Activated T-cell treated with anti-CD3 and anti-CD28 coated beads, Interleukin-2, amount 50 U/mL, for 4 hours (primary cell): Measurements from ENCODE around the gene SERPIND1. TPM values are rescaled to one million over a fixed set of nuclear protein-coding genes. Genes with fewer than 3 reads are reported as not detected.

Source experiments
- ATAC-seq, 2 donors: fragments of 200-7000 bp; cut with Tn5 transposase; one replicate each; pipeline ENCODE4 v1.10.0; 2021
- DNase-seq: peaks from one replicate; pipeline ENCODE4 v3.0.0-alpha.2; 2020
- H3K27me3 Mint-ChIP-seq: one replicate; pipeline ENCODE4 v1.8.0; 2021; ENCODE audit warnings: low read depth, mixed read lengths
- H3K36me3 Mint-ChIP-seq: one replicate; pipeline ENCODE4 v1.8.0; 2022; ENCODE audit warnings: mixed read lengths; ENCODE audit not compliant: insufficient read depth
- H3K4me1 Mint-ChIP-seq: one replicate; pipeline ENCODE4 v1.8.0; 2021; ENCODE audit warnings: low read depth, mixed read lengths
- H3K4me3 Mint-ChIP-seq: one replicate; pipeline ENCODE4 v1.8.0; 2021; ENCODE audit warnings: mild to moderate bottlenecking, moderate library complexity, mixed read lengths
- H3K9me3 Mint-ChIP-seq: one replicate; pipeline ENCODE4 v1.8.0; 2021; ENCODE audit warnings: mixed read lengths
- total RNA-seq, 3 donors: library from RNA; stranded (reverse); gene quantifications; one replicate each; pipeline ENCODE4 v1.2.1, GENCODE V29; 2021

SERPIND1 gene
- total RNA-seq, 3 donors from 2014 or later = 0.15 TPM; not detected in 2

DNA sequence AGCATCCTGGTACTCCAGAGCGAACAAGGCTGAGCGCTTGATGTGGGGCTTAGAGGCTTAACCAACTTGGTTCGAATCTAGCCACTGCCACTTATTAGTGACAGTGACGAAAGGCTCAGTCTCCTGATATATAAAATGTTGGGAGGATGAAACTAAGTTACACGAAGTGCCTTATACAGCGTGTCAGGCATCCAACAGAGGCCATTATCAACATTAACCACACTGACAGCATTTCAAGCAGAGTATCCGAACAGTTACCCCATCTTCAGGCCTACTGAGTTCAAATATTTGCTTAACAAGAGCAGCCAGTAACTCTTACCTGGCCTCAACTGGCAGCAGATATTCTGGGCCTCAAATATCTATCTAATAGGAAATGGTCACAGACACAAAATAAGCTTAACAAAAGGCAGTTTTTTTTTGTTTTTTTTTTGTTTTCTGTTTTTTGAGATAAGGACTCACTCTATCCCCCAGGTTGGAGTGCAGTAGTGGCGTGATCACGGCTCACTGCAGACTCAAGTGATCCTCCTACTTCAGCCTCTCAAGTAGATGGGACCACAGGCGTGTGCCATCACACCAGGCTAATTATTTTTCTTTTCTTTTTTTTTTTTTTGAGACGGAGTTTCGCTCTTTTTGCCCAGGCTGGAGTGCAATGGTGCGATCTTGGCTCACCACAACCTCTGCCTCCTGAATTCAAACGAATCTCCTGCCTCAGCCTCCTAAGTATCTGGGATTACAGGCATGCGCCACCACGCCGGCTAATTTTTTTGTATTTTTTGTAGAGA lies 2.9 kb downstream of the SERPIND1 start:
- DNase-seq (no peak), ATAC-seq (no peak)
- peaks cover 21% of the 10 kb centered on the region for H3K36me3 Mint-ChIP-seq
- H3K4me3 Mint-ChIP-seq = no peak overlapping the region
- H3K27me3 Mint-ChIP-seq = no peaks in the 10 kb centered on the region
- H3K4me1 Mint-ChIP-seq = peaks cover 5% of the 10 kb centered on the region
- no peaks in the 10 kb centered on the region for H3K9me3 Mint-ChIP-seq

DNA sequence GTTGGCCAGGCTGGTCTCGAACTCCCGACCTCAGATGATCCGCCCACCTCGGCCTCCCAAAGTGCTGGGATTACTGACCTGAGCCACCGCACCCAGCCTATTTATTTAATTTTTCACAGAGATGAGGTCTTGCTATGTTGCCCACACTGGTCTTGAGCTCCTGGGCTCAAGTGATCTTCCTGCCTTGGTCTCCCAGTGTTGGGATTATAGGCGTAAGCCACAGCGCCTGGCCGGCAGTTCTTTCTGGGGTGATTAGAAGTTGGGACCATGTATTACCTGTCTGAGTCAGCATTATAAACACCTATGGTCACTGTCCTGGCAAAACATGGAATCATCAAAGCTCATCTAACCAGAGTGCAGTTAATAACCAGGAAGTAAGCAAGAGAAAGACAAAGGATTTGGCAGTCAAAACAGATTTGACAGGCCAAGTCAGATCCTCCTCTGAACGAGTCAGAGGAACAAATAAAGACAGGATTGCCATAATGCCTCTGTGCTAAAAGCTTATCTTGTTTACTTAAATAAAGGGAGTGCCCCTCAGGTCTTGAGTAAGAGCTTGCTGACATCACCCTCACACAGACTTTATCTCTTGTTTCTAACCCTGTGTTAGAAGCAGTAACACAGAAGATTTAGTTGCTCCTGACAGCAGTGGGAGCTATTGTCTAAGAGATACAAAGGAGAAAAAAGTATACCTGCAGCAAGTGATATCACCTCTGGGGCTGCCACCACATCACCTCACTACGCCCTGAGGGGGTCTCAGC lies 3.7 kb downstream of the SERPIND1 start:
- Mint-ChIP-seq H3K36me3 (peaks cover 21% of the 10 kb centered on the region), H3K4me3 (no peak overlapping the region), H3K9me3 (no peaks in the 10 kb centered on the region), H3K4me1 (peaks cover 5% of the 10 kb centered on the region), H3K27me3 (no peaks in the 10 kb centered on the region)
- DNase-seq (no peak), ATAC-seq (no peak)

DNA sequence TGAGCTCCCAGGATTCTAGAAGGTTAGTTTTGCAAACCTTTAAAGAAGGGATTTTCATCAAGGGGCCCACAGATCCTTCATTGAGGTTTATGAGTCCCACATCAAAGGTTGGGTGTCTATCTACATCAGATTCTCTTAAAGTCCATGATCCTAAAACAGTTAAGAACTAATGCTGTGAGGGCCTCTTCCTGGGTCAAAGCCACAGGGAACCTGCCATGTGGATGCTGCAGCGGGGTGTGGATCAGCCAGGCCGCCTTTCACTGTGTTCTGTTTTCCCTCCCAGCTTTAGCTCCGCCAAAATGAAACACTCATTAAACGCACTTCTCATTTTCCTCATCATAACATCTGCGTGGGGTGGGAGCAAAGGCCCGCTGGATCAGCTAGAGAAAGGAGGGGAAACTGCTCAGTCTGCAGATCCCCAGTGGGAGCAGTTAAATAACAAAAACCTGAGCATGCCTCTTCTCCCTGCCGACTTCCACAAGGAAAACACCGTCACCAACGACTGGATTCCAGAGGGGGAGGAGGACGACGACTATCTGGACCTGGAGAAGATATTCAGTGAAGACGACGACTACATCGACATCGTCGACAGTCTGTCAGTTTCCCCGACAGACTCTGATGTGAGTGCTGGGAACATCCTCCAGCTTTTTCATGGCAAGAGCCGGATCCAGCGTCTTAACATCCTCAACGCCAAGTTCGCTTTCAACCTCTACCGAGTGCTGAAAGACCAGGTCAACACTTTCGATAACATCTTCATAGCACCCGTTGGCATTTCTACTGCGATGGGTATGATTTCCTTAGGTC lies 5.3 kb downstream of the SERPIND1 start:
- no peak for ATAC-seq
- Mint-ChIP-seq H3K36me3 (peaks cover 21% of the 10 kb centered on the region), H3K9me3 (no peaks in the 10 kb centered on the region), H3K4me1 (peaks cover 7% of the 10 kb centered on the region), H3K27me3 (no peaks in the 10 kb centered on the region), H3K4me3 (no peak overlapping the region)
- DNase-seq = no peak

DNA sequence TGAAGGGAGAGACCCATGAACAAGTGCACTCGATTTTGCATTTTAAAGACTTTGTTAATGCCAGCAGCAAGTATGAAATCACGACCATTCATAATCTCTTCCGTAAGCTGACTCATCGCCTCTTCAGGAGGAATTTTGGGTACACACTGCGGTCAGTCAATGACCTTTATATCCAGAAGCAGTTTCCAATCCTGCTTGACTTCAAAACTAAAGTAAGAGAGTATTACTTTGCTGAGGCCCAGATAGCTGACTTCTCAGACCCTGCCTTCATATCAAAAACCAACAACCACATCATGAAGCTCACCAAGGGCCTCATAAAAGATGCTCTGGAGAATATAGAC lies 5.9 kb downstream of the SERPIND1 start:
- ATAC-seq = no peak

DNA sequence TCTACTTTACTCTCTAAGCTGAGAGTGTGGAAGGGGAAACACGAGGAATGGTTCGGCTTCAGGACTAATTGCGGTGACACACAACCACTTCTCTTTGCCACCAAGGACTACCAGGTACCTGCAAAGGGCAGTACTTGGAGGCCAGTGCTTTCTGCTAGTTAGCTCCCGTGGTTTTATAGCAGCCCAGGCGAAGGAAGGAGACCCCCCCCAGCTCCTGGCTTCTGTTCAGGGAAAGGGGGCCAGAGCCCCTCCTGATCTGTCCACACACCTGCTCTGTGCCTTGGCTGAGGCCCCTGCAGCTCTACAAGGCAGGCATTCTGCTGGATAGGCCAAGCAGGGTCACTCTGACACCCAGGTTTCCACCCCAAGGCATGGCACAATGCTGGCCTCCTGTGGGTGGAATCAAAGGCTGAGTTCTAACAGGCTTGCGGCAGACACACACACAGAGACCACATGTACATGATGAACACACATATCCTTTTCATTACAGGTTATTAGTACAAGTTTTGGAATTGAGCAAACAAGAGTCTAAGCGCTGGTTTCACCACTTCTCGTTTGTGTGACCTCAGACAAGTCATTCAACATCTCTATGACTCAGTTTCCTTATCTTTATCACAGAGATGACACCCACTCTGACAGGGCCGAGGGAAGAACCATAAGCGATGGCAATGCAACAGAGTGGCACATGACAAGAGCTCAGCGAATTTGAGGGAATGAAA lies 7.5 kb downstream of the SERPIND1 start:
- DNase-seq (no peak), ATAC-seq (peak; percentile 88 to 90)
- Mint-ChIP-seq H3K4me1 (peaks cover 8% of the 10 kb centered on the region), H3K27me3 (no peaks in the 10 kb centered on the region), H3K9me3 (no peaks in the 10 kb centered on the region), H3K4me3 (no peak overlapping the region), H3K36me3 (peaks cover 18% of the 10 kb centered on the region)

More for the DNA sequence above, 5.9 kb downstream of the SERPIND1 start:
- no peak overlapping the region for H3K4me3 Mint-ChIP-seq
- peaks cover 21% of the 10 kb centered on the region for H3K36me3 Mint-ChIP-seq
- H3K27me3 Mint-ChIP-seq = no peaks in the 10 kb centered on the region
- H3K9me3 Mint-ChIP-seq = no peaks in the 10 kb centered on the region
- no peak for DNase-seq
- peaks cover 8% of the 10 kb centered on the region for H3K4me1 Mint-ChIP-seq

DNA sequence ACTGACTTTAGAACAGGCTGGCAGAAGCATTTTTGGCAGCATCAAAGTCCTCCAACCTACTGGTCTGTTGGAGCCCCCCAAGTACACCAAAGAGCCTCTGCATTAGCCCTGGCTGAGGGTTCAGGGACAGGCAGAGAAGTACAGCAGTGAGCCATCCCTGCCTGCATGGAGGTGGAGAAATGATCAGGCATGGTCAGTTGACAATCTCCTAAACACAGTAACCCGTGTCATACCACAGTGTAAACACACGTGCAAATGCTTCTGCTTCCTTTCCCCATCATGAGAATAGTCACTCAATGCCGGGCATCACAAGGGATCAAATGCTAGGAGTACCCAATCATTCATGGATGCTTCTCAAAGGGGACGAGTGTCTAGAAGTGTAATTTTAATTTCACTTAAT lies 8.2 kb downstream of the SERPIND1 start:
- DNase-seq (no peak), ATAC-seq (no peak)
- Mint-ChIP-seq H3K4me1 (peaks cover 8% of the 10 kb centered on the region), H3K36me3 (peaks cover 18% of the 10 kb centered on the region), H3K4me3 (no peak overlapping the region), H3K9me3 (no peaks in the 10 kb centered on the region), H3K27me3 (no peaks in the 10 kb centered on the region)

DNA sequence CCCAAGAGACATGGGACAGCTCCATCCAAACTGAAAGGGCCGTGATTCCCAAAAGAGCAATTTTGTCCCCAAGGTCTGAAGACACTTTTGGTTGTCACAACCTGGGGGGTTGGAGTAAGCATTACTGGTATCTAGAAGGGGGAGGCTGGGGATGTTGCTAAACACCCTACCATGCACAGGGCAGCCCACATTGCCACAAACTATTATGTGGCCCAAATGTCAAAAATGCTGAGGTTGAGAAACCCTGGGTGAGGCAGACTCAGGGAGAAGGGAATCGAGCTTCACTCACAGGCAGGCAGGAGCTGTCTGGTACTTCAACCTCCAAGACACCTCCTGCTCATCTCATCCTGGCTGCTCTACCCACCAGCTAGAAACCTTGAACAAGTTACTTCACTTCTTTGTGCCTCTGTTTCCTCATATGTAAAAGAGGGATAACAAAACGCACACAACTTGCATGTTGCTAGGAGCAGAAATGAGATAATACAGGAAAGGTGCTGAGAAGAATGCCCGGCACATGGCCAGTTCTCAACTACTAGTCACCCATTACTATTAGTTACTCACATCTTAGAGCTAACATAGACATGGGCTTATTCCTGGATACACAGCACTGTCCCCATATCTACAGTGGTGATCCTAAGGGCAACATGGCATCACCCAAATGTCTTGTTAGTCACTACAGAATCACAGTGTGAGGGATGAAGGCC lies 8.8 kb downstream of the SERPIND1 start:
- ATAC-seq (no peak), DNase-seq (no peak)
- peaks cover 8% of the 10 kb centered on the region for H3K4me1 Mint-ChIP-seq
- H3K36me3 Mint-ChIP-seq = peaks cover 17% of the 10 kb centered on the region
- H3K27me3 Mint-ChIP-seq = no peaks in the 10 kb centered on the region
- no peaks in the 10 kb centered on the region for H3K9me3 Mint-ChIP-seq
- no peak overlapping the region for H3K4me3 Mint-ChIP-seq

DNA sequence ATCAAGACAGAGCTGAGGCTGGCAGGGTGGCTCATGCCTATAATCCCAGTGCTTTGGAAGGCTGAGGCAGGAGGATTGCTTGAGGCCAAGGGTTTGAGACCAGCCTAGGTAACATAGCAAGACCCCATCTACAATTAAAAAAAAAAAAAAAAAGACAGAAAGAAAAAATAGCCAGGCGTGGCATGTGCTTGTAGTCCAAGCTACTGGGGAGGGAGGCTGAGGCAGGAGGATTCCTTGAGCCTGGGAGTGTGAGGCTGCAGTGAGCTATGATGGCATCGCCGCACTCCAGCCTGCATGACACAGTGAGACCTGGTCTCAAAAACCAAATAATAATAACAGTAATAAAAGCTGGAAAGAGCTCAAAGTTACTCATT lies 9.4 kb downstream of the SERPIND1 start:
- no peaks in the 10 kb centered on the region for H3K9me3 Mint-ChIP-seq
- ATAC-seq (no peak), DNase-seq (no peak)
- peaks cover 8% of the 10 kb centered on the region for H3K4me1 Mint-ChIP-seq
- no peak overlapping the region for H3K4me3 Mint-ChIP-seq
- no peaks in the 10 kb centered on the region for H3K27me3 Mint-ChIP-seq
- H3K36me3 Mint-ChIP-seq = peaks cover 20% of the 10 kb centered on the region

DNA sequence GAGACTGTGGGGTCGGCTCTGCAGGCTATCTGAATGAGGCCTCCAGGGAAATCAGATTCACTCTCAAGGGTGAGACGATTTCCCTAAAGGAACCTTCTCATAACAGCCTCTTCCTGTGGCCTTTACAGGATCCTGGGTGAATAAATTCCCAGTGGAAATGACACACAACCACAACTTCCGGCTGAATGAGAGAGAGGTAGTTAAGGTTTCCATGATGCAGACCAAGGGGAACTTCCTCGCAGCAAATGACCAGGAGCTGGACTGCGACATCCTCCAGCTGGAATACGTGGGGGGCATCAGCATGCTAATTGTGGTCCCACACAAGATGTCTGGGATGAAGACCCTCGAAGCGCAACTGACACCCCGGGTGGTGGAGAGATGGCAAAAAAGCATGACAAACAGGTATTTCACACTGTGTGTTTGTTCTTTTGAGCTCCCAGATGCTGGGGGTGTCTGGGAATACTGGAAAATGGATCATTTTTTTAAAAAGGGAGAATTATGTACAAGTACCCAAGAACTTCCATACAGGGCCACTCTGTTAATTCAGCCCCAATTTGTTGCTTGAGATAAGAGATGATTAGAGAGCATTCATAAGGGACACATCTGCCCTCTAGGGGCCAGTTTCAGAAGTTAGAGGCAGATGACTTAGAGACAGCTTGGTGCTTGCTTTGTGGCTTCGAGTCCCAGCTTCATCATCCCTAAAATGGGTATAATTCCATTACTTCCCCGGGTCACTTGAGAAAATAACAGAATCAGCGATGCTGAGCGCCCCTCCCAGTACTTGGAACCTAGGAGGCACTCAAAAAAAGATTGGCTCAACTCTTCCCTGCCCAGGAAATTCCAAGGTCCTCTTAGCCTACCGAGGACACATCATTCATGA lies 10.2 kb downstream of the SERPIND1 start:
- Mint-ChIP-seq H3K36me3 (peaks cover 20% of the 10 kb centered on the region), H3K27me3 (no peaks in the 10 kb centered on the region), H3K4me3 (no peak overlapping the region), H3K9me3 (no peaks in the 10 kb centered on the region), H3K4me1 (peaks cover 8% of the 10 kb centered on the region)
- DNase-seq (peak; percentile 27), ATAC-seq (peak; percentile 49 to 66)

DNA sequence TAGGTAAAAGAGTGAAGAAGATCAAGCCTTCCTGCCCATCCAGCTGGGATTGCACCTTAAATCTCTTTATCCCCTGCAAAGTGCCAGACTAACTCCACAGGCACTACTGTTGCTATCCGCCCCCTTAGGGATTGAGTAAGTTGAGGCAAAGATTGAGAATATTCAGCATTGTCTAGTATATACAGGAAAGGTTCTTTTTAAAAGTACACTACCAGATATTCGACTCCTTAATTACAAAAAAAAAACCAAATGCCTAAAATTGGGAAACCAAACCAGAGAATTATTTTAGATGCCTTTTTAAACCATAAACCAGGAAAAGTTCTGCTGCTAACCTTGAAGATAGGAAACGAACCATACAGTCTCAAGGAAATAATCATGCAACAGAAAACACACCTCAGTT lies 11.5 kb downstream of the SERPIND1 start:
- Mint-ChIP-seq H3K27me3 (no peaks in the 10 kb centered on the region), H3K9me3 (no peaks in the 10 kb centered on the region), H3K36me3 (peaks cover 9% of the 10 kb centered on the region), H3K4me1 (peaks cover 8% of the 10 kb centered on the region), H3K4me3 (no peak overlapping the region)
- ATAC-seq = no peak
- no peak for DNase-seq

DNA sequence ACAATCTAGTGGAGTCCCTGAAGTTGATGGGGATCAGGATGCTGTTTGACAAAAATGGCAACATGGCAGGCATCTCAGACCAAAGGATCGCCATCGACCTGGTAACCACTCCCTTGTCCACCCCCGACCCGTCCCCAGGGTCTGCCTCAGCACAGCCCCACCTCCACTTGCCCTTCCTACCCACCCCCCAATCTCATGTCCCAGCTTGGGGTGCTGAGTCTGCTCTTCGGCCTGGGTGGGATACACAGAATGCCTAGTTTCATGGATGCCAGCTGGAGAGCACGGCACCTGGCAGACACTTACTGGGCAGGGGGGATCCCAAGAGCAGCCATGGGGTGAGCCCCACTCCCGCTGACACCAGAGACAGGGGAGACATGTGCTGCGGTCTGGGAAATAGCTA lies 12.1 kb downstream of the SERPIND1 start:
- H3K36me3 Mint-ChIP-seq = peaks cover 14% of the 10 kb centered on the region

DNA sequence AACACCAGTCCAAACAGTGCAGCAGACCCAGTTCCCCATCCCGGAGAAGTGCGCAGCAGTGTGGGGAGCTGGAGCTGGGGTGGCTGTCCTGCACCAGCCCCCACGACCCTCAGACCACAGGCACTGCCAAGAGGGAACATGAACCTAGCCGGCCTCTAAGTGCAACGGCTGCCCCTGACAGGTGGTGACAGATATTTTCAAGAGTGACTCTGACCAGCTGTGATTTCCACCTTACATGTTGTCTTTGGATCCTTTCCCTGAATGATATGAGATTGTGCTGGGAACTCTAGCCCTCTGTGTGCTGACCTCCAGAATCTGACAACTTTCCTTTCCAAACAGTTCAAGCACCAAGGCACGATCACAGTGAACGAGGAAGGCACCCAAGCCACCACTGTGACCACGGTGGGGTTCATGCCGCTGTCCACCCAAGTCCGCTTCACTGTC lies 12.6 kb downstream of the SERPIND1 start:
- no peaks in the 10 kb centered on the region for H3K27me3 Mint-ChIP-seq
- no peaks in the 10 kb centered on the region for H3K9me3 Mint-ChIP-seq
- H3K4me3 Mint-ChIP-seq = no peak overlapping the region
- no peak for ATAC-seq
- H3K36me3 Mint-ChIP-seq = peaks cover 17% of the 10 kb centered on the region
- H3K4me1 Mint-ChIP-seq = peaks cover 5% of the 10 kb centered on the region
- DNase-seq = no peak

More for the DNA sequence above, 12.1 kb downstream of the SERPIND1 start:
- DNase-seq = no peak
- no peak overlapping the region for H3K4me3 Mint-ChIP-seq
- no peak for ATAC-seq
- H3K9me3 Mint-ChIP-seq = no peaks in the 10 kb centered on the region
- peaks cover 8% of the 10 kb centered on the region for H3K4me1 Mint-ChIP-seq
- no peaks in the 10 kb centered on the region for H3K27me3 Mint-ChIP-seq

DNA sequence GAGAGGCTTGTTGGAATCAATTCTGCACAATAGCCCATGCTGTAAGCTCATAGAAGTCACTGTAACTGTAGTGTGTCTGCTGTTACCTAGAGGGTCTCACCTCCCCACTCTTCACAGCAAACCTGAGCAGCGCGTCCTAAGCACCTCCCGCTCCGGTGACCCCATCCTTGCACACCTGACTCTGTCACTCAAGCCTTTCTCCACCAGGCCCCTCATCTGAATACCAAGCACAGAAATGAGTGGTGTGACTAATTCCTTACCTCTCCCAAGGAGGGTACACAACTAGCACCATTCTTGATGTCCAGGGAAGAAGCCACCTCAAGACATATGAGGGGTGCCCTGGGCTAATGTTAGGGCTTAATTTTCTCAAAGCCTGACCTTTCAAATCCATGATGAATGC lies 13.3 kb downstream of the SERPIND1 start:
- Mint-ChIP-seq H3K4me1 (peaks cover 3% of the 10 kb centered on the region), H3K9me3 (no peaks in the 10 kb centered on the region), H3K36me3 (peaks cover 19% of the 10 kb centered on the region), H3K27me3 (no peaks in the 10 kb centered on the region), H3K4me3 (no peak overlapping the region)
- ATAC-seq = no peak
- no peak for DNase-seq
